NB4 (cell line): ENCODE results near the gene CIITA.

ENCODE experiments used
- DNase-seq: peaks from one replicate; pipeline ENCODE4 v3.0.0; 2010; ENCODE audit warnings: low read depth
- H3K4me3 ChIP-seq: one replicate; pipeline ENCODE4 v1.5.1; 2011; ENCODE audit warnings: mild to moderate bottlenecking, low read depth, low read length, moderate library complexity
- MYC ChIP-seq: IDR thresholded peaks from 2 replicates; pipeline ENCODE4 v1.6.1; 2011; ENCODE audit warnings: low read depth, low read length
- POLR2A ChIP-seq: IDR thresholded peaks from 2 replicates; pipeline ENCODE4 v1.6.1; 2011; ENCODE audit warnings: mild to moderate bottlenecking; ENCODE audit not compliant: insufficient read length; ENCODE audit errors: extremely low read depth
- TF ChIP-seq, protein P1 (sequence below): IDR thresholded peaks from one replicate; pipeline ENCODE4 v1.5.1; 2012; ENCODE audit warnings: low read depth, low read length
- TF ChIP-seq, protein P2 (sequence below): IDR thresholded peaks from 2 replicates; pipeline ENCODE4 v1.6.1; 2011; ENCODE audit warnings: low read depth, low read length

Gene CIITA

DNA sequence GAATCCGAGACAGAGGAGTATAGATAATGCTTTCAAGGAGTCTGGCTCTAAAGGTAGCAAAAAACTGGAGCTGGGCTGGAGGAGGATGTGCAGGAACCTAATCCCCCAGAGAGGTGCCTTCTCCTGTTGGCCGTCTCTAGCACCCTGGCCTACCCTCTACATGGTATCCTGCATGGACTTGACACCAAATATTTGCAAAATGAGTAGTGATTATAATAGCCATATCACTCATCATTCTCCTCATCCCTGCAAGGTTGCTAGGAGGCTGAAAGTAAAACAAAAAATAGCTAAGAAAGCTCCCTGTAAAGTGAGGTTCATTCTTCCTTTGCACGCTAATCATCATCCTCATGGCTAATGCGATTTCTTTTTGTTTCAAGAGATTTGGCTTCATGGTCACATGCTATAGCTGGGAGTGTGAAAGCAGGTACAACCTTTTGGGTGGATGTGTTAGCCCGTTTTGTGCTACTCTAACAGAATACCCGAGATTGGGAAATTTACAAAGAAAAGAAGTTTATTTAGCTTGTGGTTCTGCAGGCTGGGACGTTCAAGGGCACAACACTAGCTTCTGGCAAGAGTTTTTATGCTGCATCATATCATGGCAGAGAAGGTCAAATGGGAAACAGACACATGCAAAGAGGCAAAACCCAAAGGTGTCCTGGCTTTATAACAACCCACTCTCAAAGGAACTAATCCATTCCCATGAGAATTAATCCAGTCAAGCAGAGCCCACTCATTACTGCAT, 27.1 kb upstream of the CIITA start:
- no peak overlapping the region for H3K4me3 ChIP-seq
- TF ChIP-seq, protein P1, sequence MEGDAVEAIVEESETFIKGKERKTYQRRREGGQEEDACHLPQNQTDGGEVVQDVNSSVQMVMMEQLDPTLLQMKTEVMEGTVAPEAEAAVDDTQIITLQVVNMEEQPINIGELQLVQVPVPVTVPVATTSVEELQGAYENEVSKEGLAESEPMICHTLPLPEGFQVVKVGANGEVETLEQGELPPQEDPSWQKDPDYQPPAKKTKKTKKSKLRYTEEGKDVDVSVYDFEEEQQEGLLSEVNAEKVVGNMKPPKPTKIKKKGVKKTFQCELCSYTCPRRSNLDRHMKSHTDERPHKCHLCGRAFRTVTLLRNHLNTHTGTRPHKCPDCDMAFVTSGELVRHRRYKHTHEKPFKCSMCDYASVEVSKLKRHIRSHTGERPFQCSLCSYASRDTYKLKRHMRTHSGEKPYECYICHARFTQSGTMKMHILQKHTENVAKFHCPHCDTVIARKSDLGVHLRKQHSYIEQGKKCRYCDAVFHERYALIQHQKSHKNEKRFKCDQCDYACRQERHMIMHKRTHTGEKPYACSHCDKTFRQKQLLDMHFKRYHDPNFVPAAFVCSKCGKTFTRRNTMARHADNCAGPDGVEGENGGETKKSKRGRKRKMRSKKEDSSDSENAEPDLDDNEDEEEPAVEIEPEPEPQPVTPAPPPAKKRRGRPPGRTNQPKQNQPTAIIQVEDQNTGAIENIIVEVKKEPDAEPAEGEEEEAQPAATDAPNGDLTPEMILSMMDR: no peak
- TF ChIP-seq MYC (no peak), POLR2A (no peak)
- TF ChIP-seq, protein P2, sequence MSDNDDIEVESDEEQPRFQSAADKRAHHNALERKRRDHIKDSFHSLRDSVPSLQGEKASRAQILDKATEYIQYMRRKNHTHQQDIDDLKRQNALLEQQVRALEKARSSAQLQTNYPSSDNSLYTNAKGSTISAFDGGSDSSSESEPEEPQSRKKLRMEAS: no peak
- no peak for DNase-seq

DNA sequence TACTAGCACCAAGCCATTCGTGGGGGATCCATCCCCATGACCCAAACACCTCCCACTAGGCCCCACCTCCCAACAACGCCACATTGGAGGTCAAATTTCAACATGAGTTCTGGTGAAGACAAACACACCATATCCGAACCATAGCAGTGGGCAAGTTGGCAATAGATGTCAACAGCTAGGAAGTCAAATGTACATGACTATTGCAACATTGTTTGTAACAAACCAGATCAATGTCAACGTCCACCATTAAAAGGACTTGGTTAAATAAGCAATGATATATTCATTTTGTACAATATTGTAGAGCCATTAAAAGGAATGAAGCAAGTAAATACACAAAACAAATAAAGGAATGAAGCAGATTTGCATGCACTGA, 26.5 kb upstream of the CIITA start:
- TF ChIP-seq MYC (no peak), POLR2A (no peak)
- no peak for DNase-seq
- H3K4me3 ChIP-seq: no peak overlapping the region

DNA sequence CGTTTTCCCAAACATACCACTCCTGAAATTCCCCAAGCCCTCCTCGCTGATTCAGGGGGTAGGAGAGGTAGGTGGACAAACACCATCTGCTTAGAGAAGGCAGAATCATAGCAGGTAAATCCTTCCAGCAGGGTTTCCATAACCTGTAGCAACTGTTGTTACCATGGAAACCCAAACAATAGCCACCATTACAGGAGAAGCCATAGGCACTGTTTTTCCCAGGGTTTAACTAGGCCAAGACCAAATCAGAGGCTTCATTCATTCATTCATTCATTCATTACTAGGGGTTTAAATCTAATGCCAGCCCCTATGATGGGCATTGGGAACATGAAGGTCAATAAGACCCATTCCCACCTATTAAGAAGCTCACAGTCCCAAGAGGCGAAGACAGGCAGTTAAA, 25.5 kb upstream of the CIITA start:
- no peak for TF ChIP-seq POLR2A
- no peak for TF ChIP-seq MYC
- TF ChIP-seq, protein P2: no peak
- TF ChIP-seq, protein P1: no peak
- no peak overlapping the region for H3K4me3 ChIP-seq
- no peak for DNase-seq

DNA sequence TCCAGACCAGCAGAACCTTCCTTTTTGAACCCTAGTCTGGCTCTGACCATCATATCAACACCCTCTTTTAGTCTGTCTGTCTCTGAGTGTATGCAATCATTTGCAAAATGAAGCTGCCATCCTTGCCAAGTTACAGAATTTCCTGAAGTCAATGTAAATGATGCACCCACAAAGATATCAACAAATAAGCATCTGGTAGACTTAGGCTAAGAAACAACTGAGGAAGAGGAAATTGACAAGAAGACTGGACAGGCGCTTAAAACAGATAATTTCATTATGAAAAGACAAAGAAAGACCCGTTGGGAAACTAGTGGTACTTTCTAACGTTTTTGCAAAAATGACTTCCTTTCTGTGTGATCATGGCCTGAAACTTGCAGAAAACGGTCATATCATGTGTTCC, 24.7 kb upstream of the CIITA start:
- no peak overlapping the region for H3K4me3 ChIP-seq
- no peak for TF ChIP-seq POLR2A
- TF ChIP-seq, protein P2: no peak
- DNase-seq: no peak

DNA sequence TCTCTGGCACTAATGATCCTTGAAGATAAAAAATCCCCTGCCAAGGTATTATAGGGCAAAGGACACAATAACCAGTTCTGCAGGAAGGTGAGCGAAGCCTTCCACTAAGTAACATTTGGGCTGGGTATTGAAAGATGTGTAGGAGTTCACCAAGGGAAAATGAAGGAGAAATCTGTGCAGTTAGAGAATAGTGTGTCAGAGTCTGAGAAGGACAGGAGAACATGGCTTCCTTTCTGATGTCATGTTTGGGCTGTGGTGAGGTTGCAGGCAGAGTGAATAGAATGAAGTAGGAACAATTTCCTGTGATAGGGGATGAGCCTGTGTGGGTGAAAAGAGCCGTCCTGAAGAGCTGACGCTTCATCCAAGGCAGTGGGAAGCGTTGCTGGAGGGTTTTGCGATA, 24.1 kb upstream of the CIITA start:
- no peak for DNase-seq
- H3K4me3 ChIP-seq: no peak overlapping the region
- no peak for TF ChIP-seq MYC
- TF ChIP-seq, protein P1: no peak
- no peak for TF ChIP-seq POLR2A

DNA sequence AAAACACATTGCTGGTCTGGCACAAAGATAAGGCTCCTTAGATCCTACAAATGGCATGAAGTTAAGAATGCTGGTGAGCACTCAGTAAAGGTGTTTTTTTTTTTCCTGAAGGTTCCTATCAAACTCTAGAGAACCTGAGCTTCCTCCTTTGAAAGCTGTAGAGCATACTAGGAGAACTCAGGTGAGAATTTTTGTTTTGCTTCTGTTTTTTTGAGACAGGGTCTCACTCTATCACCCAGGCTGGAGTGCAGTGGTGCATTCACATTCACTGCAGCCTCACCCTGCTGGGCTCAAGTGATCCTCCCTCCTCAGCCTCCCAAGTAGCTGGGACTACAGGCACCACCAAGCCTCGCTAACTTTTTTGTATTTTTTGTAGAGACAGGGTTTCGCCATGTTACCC, 21.0 kb upstream of the CIITA start:
- TF ChIP-seq POLR2A (no peak), MYC (no peak)
- TF ChIP-seq, protein P2: no peak
- TF ChIP-seq, protein P1: no peak
- no peak overlapping the region for H3K4me3 ChIP-seq
- no peak for DNase-seq

DNA sequence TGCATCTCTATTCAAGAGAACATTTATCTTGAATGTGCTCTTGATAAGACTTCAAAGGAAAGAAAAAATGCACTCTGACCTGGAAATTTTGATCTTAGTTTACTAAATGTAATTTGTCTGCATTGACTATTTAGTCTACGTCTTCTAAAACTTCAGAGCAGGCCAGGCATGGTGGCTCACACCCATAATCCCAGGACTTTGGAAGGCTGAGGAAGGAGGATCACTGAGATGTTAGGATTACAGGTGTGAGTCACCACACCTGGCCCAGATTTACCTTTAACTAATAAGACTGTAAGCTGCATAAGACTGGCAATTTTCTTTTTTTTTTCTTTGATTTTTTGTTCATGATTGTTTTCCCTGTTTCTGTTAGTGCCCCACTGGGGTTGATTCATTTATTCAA, 18.8 kb upstream of the CIITA start:
- TF ChIP-seq, protein P2: no peak
- TF ChIP-seq POLR2A (no peak), MYC (no peak)
- TF ChIP-seq, protein P1: no peak
- H3K4me3 ChIP-seq: no peak overlapping the region
- no peak for DNase-seq
